PC-9 (cell line): ENCODE measurements around the gene AFG3L2.

Experiments
- CTCF ChIP-seq: fragments of 200-600 bp; sonication (generic); conservative IDR thresholded peaks from 2 replicates; pipeline ENCODE4 v1.6.1; 2017; ENCODE audit warnings: mixed run types, antibody characterized with exemption, mild to moderate bottlenecking, moderate library complexity
- EZH2 ChIP-seq: fragments of 200-600 bp; sonication (generic); IDR thresholded peaks from 2 replicates; pipeline ENCODE4 v1.8.0; 2017; ENCODE audit warnings: antibody characterized with exemption, low read depth

GRCh38 chr18:12361770-12362378 is 15.2 kb downstream of the AFG3L2 start:
- no peak for TF ChIP-seq EZH2
- TF ChIP-seq CTCF = no peak
